NCI-H1417 treated with DMSO at 0.1 percent for 48 hours (cell line): ENCODE measurements around the gene BRI3BP.
"Not testable (repeated sequence)": the region's sequence is repeated elsewhere in the genome, so short reads cannot be mapped to it uniquely, and the experiment has no call there.

ENCODE experiments used
- DNase-seq: peaks from one replicate; lab custom pipeline; 2025; lab: John Stamatoyannopoulos, UW

Gene BRI3BP

GRCh38 chr12:125021771-125022170, 28.3 kb downstream of the BRI3BP start:
- no peak for DNase-seq

- no peak for DNase-seq
These were observed 29.6 kb downstream of the BRI3BP start for GRCh38 chr12:125023065-125023464.

GRCh38 chr12:125024949-125025563, 31.6 kb downstream of the BRI3BP start:
- DNase-seq, result no peak

- DNase-seq, result no peak
These were observed 32.3 kb downstream of the BRI3BP start for GRCh38 chr12:125025606-125026235.

- DNase-seq, result no peak
These were observed 34.7 kb downstream of the BRI3BP start for GRCh38 chr12:125028106-125028505.

GRCh38 chr12:125029761-125030358, 36.4 kb downstream of the BRI3BP start:
- DNase-seq, result no peak

- not testable (repeated sequence) for DNase-seq
These were observed 38.0 kb downstream of the BRI3BP start for GRCh38 chr12:125031471-125031870.

- DNase-seq, result no peak
These were observed 39.2 kb downstream of the BRI3BP start for GRCh38 chr12:125032466-125033152.

- no peak for DNase-seq
These were observed 39.8 kb downstream of the BRI3BP start for GRCh38 chr12:125033288-125033687.

GRCh38 chr12:125038976-125039625, 45.7 kb downstream of the BRI3BP start:
- DNase-seq, result no peak

- DNase-seq, result no peak
These were observed 55.6 kb downstream of the BRI3BP start for GRCh38 chr12:125049093-125049458.

- no peak for DNase-seq
These were observed 57.0 kb downstream of the BRI3BP start for GRCh38 chr12:125050446-125050845.

GRCh38 chr12:125050868-125051267, 57.4 kb downstream of the BRI3BP start:
- no peak for DNase-seq

GRCh38 chr12:125053821-125054220, 60.4 kb downstream of the BRI3BP start:
- no peak for DNase-seq

- no peak for DNase-seq
These were observed 62.1 kb downstream of the BRI3BP start for GRCh38 chr12:125055591-125055990.

- DNase-seq, result no peak
These were observed 62.9 kb downstream of the BRI3BP start for GRCh38 chr12:125056306-125056705.

- DNase-seq, result no peak
These were observed 64.3 kb downstream of the BRI3BP start for GRCh38 chr12:125057708-125058107.

- no peak for DNase-seq
These were observed 67.8 kb downstream of the BRI3BP start for GRCh38 chr12:125061229-125061628.

- not testable (repeated sequence) for DNase-seq
These were observed 70.1 kb downstream of the BRI3BP start for GRCh38 chr12:125063522-125063921.

- DNase-seq, result no peak
These were observed 71.0 kb downstream of the BRI3BP start for GRCh38 chr12:125064492-125064891.

- DNase-seq, result peak; percentile 17
These were observed 71.8 kb downstream of the BRI3BP start, which contains the start of gene AACS for GRCh38 chr12:125065021-125065918. Gene AACS, plus strand, starts transcription at chr12:125065435. Its CDS starts 150 bp downstream, at chr12:125065585.
